GM23338 (cell line): ENCODE data around the gene HSD11B2.

Experiments used
- CREB1 ChIP-seq: fragments of 250-450 bp; sonication (Bioruptor Pico); IDR thresholded peaks from 2 replicates; pipeline ENCODE4 v1.5.0; 2020; ENCODE audit warnings: low read depth, mild to moderate bottlenecking, moderate library complexity
- EZH2 ChIP-seq: fragments of 200-600 bp; sonication (generic); IDR thresholded peaks from one replicate; pipeline ENCODE4 v1.8.0; 2017; ENCODE audit warnings: antibody characterized with exemption, mild to moderate bottlenecking, low read depth; ENCODE audit not compliant: unreplicated experiment
- EZH2phosphoT487 ChIP-seq: fragments of 200-600 bp; sonication (generic); IDR thresholded peaks from one replicate; pipeline ENCODE4 v1.8.1; 2018; ENCODE audit warnings: antibody characterized with exemption; ENCODE audit not compliant: unreplicated experiment
- JUNB ChIP-seq: IDR thresholded peaks from one replicate; pipeline ENCODE4 v1.6.1; 2016; ENCODE audit warnings: antibody characterized with exemption; ENCODE audit not compliant: unreplicated experiment
- POLR2AphosphoS5 ChIP-seq: IDR thresholded peaks from 2 replicates; pipeline ENCODE4 v1.6.1; 2016; ENCODE audit warnings: antibody characterized with exemption, low read depth
- REST ChIP-seq: IDR thresholded peaks from one replicate; pipeline ENCODE4 v1.6.1; 2018; ENCODE audit warnings: antibody characterized with exemption; ENCODE audit not compliant: unreplicated experiment
- STAT1 ChIP-seq: IDR thresholded peaks from one replicate; pipeline ENCODE4 v1.6.1; 2016; ENCODE audit warnings: antibody characterized with exemption; ENCODE audit not compliant: unreplicated experiment
- ZNF114 ChIP-seq: fragments of 250-450 bp; sonication (Bioruptor Pico); IDR thresholded peaks from 2 replicates; pipeline ENCODE4 v1.5.0; 2020; ENCODE audit warnings: mild to moderate bottlenecking, moderate library complexity
- TF ChIP-seq, protein P1 (sequence below), 2 experiments: fragments of 200-600 bp in 1 of 2; sonication (generic) in 1 of 2; conservative IDR thresholded peaks; 2 replicates each; pipeline versions ENCODE4 v1.5.1 to v1.6.1; 2016 to 2017; ENCODE audit warnings: antibody characterized with exemption in 2 of 2, low read depth in 2 of 2, mild to moderate bottlenecking in 2 of 2, moderate library complexity in 1 of 2
- TF ChIP-seq, protein P2 (sequence below): IDR thresholded peaks from 2 replicates; pipeline ENCODE4 v1.6.1; 2016; ENCODE audit warnings: antibody characterized with exemption

DNA sequence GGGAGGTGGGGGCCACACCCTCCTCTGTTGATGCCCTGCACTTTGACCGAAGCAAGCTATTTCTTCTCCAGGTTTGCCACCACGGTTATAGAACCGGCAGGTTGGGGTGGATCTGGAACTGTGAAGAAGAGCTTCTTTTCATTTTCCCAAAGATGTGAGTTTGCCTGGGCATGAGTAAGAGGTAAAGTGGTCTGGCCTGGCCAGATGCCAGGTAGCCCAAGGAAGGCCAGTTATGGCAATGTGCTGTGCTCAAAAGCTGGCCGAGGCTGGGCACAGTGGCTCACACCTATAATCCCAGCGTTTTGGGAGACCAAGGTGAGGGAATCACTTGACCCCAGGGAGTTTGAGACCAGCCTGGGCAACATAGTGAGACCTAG, 31.3 kb downstream of the HSD11B2 start:
- TF ChIP-seq, protein P1, sequence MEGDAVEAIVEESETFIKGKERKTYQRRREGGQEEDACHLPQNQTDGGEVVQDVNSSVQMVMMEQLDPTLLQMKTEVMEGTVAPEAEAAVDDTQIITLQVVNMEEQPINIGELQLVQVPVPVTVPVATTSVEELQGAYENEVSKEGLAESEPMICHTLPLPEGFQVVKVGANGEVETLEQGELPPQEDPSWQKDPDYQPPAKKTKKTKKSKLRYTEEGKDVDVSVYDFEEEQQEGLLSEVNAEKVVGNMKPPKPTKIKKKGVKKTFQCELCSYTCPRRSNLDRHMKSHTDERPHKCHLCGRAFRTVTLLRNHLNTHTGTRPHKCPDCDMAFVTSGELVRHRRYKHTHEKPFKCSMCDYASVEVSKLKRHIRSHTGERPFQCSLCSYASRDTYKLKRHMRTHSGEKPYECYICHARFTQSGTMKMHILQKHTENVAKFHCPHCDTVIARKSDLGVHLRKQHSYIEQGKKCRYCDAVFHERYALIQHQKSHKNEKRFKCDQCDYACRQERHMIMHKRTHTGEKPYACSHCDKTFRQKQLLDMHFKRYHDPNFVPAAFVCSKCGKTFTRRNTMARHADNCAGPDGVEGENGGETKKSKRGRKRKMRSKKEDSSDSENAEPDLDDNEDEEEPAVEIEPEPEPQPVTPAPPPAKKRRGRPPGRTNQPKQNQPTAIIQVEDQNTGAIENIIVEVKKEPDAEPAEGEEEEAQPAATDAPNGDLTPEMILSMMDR (conservative IDR thresholded peaks at IDR 0.05; ENCODE audit: low read depth in 2 of 2), result no peak
- no peak for TF ChIP-seq EZH2phosphoT487
- TF ChIP-seq EZH2, result no peak
- no peak for TF ChIP-seq CREB1
- TF ChIP-seq POLR2AphosphoS5, result no peak
- TF ChIP-seq STAT1, result no peak
- no peak for TF ChIP-seq REST
- TF ChIP-seq, protein P2, sequence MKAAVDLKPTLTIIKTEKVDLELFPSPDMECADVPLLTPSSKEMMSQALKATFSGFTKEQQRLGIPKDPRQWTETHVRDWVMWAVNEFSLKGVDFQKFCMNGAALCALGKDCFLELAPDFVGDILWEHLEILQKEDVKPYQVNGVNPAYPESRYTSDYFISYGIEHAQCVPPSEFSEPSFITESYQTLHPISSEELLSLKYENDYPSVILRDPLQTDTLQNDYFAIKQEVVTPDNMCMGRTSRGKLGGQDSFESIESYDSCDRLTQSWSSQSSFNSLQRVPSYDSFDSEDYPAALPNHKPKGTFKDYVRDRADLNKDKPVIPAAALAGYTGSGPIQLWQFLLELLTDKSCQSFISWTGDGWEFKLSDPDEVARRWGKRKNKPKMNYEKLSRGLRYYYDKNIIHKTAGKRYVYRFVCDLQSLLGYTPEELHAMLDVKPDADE, result no peak
- TF ChIP-seq JUNB, result no peak
- no peak for TF ChIP-seq ZNF114 (CRISPR knock-in tag)
